DMS153 (cell line): ENCODE data around the gene UBAC2.

ENCODE experiments used
- DNase-seq: peaks from one replicate; lab custom pipeline; 2025; lab: John Stamatoyannopoulos, UW

The UBAC2 gene

DNA sequence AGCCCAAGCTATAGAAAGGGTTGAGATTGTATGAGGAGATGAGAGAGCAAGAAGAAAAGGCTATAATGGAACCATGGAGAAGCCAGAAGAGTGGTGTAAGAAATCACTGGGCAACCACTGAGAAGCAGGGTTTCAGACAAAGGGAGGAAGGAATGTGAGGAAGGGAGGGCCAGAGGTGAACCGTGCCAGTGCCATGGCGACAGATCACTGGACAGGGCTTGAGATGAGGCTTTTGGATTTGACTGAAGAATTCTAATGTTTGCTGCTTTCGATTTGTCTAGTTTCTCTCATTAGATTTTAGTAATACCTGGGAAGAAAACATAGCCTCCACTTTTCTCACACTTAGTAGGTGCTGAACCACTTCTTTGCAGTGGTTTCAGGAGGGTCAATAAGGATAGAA lies 112.8 kb downstream of the UBAC2 start:
- DNase-seq = no peak

DNA sequence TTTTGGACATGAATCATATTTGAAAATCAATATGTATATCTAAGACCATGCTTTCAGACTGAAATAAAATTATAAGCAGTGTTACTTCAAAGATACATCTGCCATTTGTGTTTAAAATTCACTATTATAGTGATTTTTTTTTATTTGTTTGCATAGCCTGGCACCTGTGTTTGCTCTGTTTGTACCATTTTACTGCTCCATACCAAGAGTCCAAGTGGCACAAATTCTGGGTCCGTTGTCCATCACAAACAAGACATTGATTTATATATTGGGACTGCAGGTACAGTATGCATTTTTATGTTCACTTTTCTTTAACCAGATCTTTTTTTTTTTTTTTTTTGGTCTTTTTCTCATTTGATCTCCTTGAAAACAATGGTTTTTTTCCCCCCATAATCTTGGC lies 113.3 kb downstream of the UBAC2 start:
- DNase-seq = no peak

DNA sequence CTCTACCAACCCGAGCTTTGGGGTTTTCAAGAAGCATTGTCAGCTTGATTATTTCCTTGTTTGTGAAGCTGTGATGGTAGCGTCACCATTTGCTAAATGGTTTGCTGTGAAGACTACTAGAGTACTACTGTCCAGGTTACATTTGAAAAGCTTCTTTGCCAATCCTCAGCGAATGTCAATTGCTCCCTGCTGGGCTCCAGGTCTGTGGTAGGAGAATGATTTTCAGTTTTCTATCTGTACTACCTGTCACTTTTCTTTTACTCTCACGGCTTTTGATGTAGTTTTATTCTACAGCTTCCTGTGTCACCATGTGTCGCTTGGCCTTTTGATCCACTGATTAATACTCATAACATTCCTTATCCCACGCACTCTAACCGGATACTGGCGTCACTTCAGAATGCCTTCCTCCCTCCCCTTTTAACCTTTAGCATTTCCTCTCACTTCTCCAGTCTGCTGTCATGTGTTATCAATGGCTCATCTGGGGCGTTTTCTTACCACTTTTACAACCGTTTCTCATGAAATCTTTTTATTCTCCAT lies 114.1 kb downstream of the UBAC2 start:
- DNase-seq = peak; percentile 22

DNA sequence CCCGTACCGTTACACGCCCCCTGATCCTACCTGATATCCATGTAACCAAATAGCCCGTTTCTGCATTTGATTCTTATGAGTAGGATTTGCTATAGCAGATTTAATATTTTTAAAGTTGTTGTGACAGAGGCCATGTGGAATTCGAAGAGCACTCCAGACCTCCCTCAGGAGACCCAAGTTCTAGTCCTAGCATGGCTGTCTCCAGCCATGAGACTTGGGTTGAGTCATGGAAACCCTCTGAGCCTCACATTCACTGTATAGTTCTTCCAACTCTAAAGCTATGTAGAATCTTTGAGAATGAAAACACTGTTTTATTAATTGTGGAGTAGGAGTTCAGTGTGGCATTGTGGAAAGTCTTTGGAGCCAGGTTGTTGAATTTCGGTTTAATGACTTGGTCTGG lies 114.5 kb downstream of the UBAC2 start:
- no peak for DNase-seq

DNA sequence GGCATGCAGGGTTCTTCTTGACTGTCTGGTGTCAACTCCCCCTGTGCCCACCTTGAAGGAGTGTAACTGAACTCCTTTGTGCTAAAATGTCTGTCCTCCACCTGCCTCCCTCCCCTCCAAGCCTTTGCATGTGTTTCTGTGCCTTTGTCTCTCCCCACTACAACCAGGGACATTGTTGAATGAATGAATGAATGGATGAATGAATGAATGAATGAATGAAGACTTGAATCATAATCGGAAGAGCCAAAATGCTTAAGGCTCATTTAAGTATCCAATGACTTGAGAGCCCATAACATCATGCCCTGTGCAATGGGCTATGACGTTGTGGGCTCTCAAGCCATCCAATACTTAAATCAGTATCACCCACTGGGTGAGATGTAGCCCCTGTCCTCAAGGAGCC lies 115.6 kb downstream of the UBAC2 start:
- no peak for DNase-seq

DNA sequence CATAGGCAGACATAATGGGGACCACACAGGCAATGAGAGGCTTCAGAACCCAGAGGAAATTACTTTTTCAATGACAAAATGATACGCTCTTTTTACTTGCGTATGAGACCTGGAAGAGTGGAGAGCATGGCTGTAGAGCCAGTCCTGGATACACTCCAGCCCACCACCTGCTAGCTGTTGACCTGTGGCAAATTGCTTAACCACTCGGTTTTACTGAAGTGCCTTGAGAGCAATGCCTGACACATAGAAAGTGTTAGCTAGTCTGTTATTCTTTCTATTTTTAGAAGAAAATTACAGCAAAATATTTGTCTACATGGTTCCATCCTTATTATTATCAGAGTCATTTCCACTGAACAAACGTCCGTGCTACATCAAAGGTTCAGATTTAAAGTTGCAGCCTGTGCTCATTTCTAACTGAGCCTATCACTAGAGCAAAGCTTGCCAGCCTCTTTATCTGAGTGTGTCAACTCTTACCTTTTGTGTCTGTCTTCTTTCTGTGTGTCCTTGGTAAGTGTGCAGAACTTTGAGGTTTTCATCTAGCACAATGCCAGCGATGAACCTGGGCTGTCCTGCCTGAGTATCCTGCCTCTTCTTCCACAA lies 116.1 kb downstream of the UBAC2 start:
- DNase-seq = peak; percentile 44

DNA sequence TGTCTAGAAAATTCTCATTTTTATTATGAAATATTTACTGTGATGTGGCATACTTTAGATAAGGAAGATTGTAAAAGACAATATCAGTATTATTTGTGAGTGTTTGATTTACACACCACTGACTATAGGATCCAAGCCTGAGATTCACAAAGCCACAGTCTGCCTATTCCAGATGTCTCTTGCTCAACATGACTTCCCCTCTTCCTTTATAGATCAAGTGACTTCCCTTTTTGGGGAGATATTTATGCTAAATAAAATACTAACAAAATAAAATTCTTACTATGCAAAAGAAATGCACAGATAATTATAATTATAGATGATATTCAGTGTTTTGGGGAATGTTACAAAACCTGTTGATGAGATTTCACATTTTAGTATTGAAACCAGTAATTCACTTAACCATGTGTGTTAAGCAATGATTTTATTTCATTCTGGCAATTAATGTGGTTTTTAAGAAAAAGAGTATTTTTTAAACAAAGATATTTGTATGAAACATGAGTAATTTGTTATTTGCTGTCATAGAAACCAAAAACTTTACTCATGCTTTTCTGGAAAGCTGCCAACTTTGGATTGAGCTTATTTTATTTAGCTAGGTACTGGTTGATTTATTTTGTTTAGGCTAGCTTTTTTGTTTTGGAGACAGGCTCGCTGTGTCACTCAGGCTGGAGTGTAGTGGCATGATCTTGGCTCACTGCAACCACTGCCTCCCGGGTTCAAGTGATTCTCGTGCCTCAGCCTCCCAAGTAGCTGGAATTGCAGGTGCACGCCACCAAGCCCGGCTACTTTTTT lies 120.2 kb downstream of the UBAC2 start:
- DNase-seq = no peak

DNA sequence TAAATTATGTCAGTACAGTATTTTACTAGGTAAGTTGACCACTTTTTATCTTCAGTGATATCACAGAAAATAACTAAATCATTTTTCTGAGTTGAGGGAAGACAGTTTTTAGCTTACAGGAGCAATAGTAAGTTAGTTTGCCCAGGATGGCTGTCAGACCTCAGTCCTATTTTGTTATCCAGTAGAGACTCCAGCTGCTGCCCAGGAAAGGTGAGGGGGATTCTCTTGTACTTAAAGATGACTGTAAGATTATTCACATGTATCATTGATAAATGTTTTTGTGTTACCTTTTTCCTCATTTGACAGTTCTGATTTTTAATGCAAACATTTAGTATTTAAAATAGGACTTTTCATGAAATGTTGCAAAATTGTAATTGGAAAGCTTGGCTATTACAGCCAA lies 121.1 kb downstream of the UBAC2 start:
- DNase-seq = no peak

DNA sequence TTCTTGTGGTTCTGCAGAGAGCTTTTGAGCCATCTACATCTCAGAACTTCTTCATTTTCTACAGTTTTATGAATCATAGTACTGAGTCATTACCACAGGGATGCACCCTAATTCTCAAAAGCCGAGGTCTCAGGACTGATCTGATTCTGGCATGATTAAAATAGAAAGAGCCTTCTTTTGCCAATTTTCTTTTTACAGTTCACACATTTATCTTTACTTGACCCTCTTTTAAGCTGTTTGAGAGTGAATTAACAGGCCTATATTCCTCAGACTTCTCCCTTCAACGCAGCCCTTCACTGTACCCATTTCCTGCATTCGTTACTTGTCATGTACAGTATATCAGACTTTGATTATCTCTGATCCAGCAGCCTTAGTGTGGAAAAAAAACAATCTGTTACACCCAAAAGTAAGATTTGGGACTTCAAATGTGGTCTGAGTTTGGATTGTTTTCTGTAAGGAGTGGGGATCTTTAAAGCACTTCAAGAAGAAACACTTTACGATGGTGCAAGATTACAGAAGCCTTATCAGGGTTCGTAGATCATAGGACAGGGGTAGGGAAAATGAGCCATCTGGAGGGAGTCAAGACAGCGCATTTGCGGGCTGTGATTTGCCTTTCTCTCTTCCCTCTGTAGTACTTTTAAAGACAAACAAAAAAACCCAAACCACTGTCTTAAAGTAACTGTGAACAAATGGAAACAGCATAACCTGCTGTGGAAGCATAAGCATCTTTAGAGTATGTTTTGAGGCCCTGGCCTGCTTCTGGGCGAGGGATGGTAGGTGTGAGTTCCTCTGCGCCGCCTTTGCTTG lies 121.8 kb downstream of the UBAC2 start:
- no peak for DNase-seq

DNA sequence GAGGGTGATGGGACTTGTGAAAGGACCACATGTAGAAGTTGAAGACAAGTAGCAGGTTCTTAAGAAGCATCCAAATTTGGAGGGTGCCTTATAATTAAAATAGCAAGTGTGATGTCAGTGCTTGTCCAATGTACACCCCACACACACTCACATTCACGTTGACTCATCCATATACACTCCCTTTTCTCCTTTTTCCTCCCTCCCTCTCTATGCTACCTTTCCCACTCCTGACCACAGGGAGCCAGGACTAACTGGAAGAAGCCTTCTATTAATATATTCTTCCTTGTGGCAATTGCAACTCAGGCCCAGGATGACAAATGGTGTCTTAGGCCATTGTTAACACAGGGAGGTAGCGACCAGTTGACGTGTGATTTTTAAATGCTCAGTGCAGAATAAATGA lies 122.8 kb downstream of the UBAC2 start:
- no peak for DNase-seq

DNA sequence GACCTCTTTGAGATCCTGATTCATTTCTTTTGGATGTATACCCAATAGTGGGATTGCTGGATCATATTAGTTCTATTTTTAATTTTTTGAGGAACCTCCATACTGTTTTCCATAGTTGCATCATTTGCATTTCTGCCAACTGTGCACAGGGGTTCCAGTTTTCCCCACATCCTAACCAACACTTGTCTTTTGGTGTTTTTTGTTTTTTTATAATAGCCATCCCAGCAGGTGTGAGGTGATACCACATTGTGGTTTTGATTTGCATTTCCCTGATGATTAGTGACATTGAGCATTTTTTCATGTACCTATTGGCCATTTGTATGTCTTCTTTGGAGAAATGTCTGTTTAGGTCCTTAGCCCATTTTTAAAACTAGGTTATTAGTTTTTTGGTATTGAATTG lies 125.4 kb downstream of the UBAC2 start:
- no peak for DNase-seq

DNA sequence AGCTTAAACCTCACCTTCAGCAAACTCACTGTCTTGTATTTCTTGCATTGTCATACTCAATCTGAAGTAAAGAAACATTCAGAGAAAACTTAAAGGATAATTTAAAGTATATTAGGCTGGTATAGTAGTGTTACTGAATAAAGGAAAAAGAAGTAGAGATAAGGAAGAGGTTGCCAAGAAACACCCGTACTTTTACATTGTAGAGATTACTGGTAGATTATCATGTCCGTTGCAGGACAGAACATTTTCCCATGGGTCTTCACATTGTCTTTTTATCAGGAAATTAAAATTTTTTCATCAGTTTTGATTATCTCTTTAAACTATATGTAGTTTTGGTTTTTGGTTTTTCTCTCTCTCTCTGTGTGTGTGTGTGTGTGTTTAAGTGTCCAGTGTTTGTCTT lies 126.5 kb downstream of the UBAC2 start:
- no peak for DNase-seq

DNA sequence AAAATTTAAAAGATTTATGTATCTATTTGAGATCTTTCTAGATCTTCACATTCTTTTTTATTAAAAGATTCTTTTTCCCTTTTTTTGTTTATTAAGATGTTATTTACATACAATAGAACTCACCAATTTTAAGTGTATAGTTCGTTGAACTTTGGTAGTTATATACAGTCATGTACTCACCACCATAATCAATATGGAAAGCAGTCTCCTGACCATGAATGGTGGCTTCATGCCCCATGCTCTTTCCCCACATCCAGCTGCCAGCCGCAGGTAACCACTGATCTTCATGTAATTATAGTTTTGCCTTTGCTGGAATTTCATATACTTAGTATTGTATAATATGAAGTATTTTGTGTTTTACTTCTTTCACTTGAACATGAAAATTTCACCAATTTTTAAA lies 127.1 kb downstream of the UBAC2 start:
- DNase-seq = no peak

DNA sequence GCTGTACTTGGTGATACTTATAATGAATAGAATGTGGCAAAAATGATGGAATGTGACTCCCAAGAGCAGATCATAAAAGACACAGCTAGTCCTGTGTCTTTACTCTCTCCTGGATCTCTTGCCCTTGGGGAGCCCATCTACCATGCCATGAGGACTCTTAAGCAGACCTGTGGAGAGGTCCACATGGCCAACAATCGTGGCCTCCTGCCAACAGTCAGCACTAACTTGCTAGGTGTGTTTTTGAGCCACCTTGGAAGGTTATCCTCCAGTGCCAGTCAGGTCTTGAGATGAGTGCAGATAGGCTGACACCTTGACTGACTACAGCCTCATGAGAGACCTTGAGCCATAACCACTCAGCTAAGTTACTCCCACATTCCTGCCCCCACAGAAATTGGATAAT lies 128.8 kb downstream of the UBAC2 start:
- DNase-seq = no peak

DNA sequence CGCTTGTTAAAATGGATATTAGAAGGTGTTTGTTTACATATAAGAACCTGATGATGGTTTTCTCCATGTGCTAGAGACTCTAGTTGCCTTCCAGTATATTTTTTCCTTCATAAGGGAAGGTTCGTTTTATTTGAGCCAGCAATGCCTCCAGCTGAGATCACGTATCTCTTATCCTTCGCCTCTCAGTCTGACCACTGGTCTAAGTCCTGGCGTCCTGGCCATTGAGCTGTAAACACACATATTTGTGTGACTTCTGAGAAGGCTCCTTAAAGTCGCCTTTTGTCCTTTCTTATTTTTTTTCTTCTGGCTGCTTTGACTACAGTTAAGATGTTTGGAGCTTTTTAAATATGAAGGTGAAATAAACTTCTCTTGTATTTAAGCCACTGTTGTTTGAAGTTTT lies 130.3 kb downstream of the UBAC2 start:
- no peak for DNase-seq

DNA sequence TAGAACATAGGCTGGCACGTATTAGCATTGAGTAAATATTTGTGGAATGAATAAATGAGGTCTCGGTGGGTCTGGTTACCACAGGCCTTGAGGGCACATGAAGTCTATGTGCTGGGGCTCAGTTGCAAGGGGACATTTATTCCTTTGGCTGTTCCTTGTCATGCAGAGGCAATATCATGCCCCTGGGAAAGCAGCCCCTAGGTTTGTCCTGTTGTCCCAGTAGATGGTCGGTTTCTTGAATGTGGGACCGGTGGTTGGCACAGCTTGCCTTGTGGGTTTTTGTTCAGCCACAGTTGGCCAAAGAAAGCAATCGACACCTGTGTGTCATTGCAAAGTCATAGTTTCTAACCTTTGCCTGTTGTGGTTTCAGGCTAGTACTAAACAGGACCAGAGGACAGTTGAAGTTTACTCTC lies 131.2 kb downstream of the UBAC2 start:
- DNase-seq = no peak

DNA sequence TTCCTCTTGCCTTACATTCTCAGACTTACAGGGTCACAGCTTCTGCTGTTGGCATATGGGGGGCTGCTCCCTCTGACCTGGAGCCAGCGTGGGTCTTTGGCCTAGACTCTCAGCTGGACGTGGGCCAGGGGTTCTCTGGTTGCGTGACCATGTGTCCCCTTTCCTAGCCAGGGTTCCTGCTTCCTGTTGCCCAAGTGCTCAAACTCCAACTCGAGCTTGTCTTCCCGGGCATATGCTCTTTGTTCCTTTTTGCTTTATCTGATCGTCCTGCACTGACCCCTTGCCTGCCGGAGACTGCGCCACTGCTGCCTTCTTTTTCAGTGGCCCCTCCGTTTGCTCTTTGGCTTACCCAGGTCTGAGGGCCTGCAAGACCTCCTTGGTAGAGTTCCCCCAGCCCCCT lies 131.8 kb downstream of the UBAC2 start:
- DNase-seq = no peak

DNA sequence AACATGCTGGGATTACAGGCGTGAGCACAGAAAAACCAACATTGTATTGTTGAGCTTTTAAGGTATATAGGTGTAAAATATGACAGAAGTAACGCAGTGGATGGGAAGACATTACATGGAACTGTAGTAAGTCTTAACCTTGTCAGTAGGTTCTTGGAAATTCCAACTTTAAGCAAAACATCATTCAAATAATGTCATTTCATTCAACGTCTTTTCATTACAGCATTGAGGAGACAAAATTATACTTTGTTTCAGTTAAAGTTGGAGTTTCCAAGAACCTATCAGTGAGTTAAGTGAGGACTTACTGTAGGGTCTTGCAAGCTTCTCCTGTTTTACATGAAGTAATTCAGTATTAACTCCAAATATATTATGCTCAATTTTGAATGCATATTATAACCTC lies 133.6 kb downstream of the UBAC2 start:
- no peak for DNase-seq

DNA sequence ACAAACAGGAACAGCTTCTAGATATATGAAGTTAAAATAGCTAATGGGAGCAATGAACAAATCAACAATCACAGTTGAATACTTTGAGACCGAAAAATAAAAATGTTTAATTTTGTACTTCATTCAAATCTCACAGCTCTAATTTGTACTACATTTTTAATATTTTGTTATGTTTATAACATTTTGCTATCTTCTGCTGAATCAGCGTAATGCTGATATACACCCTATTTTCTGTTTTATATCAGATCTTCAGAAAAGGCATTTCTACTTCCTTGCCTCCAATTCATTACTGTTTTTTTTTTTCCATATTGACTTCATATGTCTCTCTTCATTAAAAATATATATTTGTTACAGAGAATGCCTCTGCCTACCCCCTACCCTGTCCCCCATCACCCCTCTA lies 134.4 kb downstream of the UBAC2 start:
- no peak for DNase-seq

DNA sequence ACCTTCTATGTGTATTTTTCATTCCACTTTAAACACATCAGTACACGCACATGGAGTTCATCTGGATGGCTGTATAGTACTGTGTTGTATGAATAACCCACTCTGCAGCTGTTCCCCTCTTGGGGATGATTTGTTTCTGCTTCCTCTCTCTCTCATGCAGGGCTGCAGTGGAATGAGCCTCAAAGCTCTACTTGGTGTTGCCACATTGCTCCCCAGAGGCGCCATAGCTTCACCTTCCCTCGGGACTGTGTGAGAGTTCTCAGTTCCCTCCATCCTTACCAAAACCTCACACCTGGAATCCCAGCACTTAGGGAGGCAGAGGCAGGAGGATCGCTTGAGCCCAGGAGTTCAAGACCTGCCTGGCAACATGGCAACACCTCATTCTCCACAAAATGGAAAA lies 134.9 kb downstream of the UBAC2 start:
- no peak for DNase-seq

DNA sequence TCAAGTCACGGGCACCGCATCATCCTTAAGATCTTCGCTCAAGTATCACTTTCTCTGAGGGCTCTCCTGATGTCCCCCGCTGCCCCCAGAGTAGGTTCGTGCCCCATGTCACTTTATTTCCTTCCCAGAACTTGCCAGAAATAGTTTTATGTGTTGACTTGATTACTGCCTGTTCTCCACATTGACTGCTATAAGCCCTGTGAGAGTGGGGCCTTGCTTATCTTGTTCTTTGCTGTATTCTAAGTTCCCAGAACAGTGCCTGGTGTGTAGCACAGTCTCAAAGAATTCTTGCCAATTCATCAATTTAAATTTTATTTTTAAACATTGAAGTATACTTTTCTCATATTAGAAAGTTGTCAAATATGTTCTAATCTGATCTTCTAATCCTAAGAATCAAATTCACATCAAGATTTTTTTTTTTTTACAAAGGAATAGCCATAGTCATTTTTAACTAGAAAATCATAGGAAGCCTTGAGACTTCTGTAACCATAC lies 138.6 kb downstream of the UBAC2 start:
- no peak for DNase-seq

DNA sequence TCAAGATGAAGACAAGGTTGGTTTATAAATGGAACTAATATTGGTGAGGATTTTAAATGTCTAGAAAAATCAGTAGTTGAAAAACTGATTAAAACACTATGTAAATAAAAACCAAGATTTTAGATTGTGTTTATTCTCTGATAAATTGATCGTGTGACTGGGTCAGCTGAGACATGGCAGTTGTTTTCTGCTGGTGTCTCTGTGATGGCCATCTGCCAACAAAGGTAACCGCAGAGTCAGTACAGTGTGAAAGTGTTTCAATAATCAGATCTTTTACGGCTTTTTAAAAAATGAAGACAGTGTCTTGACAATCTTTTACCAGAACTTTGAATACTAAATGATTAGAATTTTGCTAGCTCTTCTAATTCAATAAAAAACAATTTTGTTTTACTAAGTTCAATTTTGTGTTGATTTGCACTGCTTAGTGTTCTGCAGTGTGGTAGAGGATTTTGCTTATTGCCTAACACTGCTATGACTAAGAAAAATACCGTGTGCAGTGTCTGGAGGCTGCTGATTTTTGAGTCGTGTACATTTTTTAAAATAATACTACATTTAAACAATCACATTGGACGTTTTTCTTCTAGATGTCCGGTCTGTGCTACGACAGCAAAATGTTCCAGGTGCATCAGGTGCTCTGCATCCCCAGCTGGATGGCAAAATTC lies 139.2 kb downstream of the UBAC2 start:
- no peak for DNase-seq
